HEK293T (cell line): ENCODE measurements around the gene NPEPPS.

Source experiments
- BHLHE40 ChIP-seq: fragments of 450-650 bp; IDR thresholded peaks from 2 replicates; pipeline ENCODE4 v1.6.1; 2016; ENCODE audit warnings: mild to moderate bottlenecking, moderate library complexity, borderline replicate concordance
- CTBP1 ChIP-seq: fragments of 450-650 bp; IDR thresholded peaks from 2 replicates; pipeline ENCODE4 v1.6.1; 2016; ENCODE audit warnings: borderline replicate concordance
- ELF4 ChIP-seq: fragments of 450-650 bp; IDR thresholded peaks from 2 replicates; pipeline ENCODE4 v1.6.1; 2017; ENCODE audit warnings: antibody characterized with exemption
- FOXK2 ChIP-seq: fragments of 450-650 bp; IDR thresholded peaks from 2 replicates; pipeline ENCODE4 v1.6.1; 2016; ENCODE audit warnings: mild to moderate bottlenecking
- FOXM1 ChIP-seq: fragments of 450-650 bp; IDR thresholded peaks from 2 replicates; pipeline ENCODE4 v1.6.1; 2017; ENCODE audit warnings: mild to moderate bottlenecking, borderline replicate concordance
- SP1 ChIP-seq: fragments of 450-650 bp; IDR thresholded peaks from 2 replicates; pipeline ENCODE4 v1.6.1; 2017
- ZNF384 ChIP-seq: fragments of 450-650 bp; IDR thresholded peaks from 2 replicates; pipeline ENCODE4 v1.6.1; 2016

GRCh38 chr17:47622180-47622549, 91.3 kb downstream of the NPEPPS start:
- TF ChIP-seq ELF4 (no peak), FOXK2 (no peak), BHLHE40 (no peak), FOXM1 (no peak), ZNF384 (no peak), SP1 (no peak), CTBP1 (no peak)
